Right renal pelvis (tissue), 4 donors: ENCODE data around the gene GAL3ST2. TPM values are rescaled to one million over a fixed set of nuclear protein-coding genes. Genes with fewer than 3 reads are reported as not detected.
"Not testable (repeated sequence)": the region's sequence is repeated elsewhere in the genome, so short reads cannot be mapped to it uniquely, and the experiment has no call there.

Source experiments
- DNase-seq, 4 donors: peaks; one replicate each; pipeline ENCODE4 v3.0.0-alpha.2; 2013; ENCODE audit warnings: low read depth in 4 of 4, low spot score in 3 of 4, missing footprints in 1 of 4
- polyA plus RNA-seq, 4 donors: library from polyadenylated mRNA; unstranded; fragments of 120-200 nt; gene quantifications; one replicate each; pipeline ENCODE4 v1.2.1, GENCODE V29; 2013; ENCODE audit not compliant: insufficient read length in 4 of 4

Gene GAL3ST2
- polyA plus RNA-seq, 4 donors = 0.18 to 0.92 (median 0.43) TPM

DNA sequence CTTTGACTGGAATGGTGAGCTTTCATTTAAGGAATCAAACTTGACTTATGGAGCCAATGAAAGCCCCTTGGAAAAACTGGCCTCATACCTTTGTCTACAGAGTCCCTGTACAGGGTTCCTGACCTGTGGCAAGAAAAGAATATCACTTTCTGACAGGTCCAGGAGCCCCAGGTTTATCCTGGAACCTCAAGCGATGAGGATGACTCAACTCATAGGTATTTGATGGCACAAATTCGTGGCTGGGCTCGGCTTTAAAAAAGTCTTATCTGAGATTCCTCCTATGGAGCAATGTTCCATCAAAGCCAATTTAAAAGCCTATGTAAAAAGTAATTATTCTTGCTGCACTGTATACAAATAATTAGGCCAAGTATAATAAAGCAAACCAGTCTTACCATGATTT, 14.8 kb downstream of the GAL3ST2 start:
- not testable (repeated sequence) for DNase-seq

GRCh38 chr2:241793385-241793784, 16.8 kb downstream of the GAL3ST2 start:
- no peak for DNase-seq

- DNase-seq = no peak
Measured at GRCh38 chr2:241794250-241794823, 17.7 kb downstream of the GAL3ST2 start.

DNA sequence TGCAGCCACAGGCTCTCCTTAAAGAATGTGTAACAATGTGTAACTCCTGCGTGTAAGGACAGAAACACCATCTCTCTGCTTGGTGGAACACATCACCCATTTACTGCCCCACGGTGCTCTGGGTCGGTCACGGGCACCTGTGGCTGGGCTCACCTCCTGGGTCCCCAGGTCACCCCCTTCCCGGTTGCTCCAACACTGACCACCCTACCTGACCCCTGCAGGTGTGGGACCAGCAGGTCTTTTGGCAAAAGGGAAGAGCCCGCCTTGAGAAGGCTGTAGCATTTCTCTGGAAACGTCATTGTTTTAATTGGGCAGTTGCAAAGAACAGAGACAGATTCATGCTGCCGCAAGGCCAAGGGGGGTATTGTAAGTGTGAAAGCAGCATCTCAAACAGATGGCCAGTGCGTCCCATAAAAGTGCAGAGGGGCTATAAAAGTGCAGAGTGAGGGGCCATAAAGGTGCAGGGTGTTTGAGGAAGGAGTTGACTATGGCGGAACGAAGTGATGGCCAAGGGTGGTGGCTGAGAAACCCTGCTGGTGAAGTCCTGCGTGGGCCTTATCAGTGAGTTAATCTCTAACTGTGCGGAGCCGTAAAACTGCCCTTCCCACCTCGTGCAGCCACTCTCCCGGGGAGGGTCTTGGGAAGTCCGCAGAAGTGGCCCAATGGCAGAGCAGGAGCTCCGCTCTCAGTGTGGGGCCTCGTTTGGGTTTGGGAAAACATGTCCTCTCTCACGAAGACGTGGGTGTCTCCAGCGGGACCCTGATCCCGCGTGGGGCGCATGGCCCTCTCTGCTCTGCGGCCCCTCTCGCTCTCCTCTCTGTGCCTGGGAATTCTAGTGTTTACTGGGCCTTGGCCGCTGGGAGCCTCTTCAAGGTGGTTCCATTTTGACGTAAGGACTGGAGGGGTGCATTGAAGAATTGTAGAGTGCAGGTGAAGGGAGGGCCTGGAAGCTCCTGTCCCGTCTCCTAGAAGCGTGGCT, 18.7 kb downstream of the GAL3ST2 start:
- DNase-seq = no peak

- no peak for DNase-seq
Measured at GRCh38 chr2:241796209-241796608, 19.6 kb downstream of the GAL3ST2 start.

DNA sequence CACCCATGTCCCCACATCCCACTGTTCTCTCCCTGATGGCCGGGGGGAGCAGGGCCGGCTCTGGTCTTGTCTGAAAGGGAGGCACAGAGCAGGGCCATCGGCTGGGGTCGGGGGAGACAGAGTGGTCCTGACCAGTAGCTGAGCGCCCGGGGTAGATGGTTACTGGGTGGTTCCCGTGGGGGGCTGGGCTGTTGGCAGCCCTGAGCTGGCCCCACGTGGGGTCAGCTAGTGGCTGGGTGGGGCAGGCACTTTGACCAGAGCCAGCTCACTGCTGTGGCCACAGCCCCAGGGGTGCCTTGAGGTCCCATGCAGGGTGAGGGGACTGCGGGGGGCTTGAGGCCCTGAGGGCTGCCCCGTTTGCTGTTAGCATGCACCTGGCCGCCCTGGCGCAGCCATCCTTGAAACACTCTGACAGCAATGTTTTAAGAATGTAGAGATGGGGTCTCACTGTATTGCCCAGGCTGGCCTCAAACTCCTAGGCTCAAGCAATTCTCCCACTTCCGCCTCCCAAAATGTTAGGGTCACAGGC, 20.1 kb downstream of the GAL3ST2 start:
- DNase-seq = no peak

GRCh38 chr2:241797441-241798080, 20.9 kb downstream of the GAL3ST2 start:
- DNase-seq = no peak

DNA sequence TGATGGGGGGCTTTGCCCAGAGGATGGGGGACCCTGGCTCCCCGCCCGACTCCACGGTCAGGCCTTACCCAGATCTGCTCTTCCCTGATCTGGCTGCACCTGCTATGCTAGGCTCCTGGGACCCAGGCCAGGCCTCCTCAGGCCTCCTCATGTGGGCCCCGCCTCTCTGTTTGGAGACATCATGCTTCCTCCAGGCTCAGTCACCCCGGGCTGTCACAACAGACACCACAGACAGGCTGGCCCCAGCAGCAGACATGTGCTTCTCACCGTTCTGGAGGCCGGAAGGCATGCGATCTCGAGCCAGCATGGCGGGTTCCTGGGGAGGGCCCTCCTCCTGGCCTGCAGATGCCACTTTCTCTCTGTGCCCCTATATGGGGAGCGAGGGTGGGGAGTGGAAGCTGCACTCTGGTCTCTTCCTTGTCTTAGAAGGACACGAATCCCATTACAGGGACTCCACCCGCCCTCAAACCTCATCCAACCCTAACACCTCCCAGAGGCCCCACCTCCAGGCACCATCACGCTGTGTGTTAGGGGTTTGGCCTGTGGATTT, 21.5 kb downstream of the GAL3ST2 start:
- no peak for DNase-seq

- no peak for DNase-seq
Measured at GRCh38 chr2:241798631-241799521, 22.3 kb downstream of the GAL3ST2 start.

- no peak for DNase-seq
Measured at GRCh38 chr2:241799522-241800197, 23.0 kb downstream of the GAL3ST2 start.

GRCh38 chr2:241800198-241800903, 23.7 kb downstream of the GAL3ST2 start:
- DNase-seq = not testable (repeated sequence)

DNA sequence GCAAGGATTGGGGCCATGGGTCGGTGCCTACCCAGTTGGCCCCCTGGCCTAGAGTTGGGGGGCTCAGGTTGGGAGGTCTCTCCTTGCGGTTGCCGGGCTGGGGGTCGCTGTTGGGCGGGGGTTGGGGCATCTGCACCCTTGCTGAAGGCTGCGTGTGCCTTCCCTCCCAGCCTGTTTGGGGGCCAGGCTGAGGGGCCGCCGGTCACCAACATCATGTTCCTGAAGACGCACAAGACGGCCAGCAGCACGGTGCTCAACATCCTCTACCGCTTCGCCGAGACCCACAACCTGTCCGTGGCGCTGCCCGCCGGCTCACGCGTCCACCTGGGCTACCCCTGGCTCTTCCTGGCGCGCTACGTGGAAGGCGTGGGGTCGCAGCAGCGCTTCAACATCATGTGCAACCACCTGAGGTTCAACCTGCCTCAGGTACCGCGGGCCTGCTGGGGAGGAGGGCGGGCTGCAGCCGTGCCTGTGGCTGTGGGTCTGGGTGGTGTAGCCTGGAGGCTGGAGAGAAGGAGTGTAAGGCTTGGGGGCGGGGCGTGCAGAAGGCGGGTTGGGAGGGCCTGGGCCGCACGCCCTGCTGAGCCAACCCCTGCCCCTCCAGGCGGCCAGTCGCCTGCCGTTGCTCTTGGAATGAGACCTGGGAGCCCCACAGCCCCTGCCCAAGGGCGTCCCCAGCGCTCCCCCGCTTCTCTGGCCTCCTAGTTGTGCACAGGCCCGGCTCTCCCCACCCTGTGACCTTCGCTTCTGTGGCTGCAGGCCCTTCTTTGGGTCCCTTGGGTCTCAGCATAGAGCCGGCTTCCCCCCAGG, 25.2 kb downstream of the GAL3ST2 start:
- no peak for DNase-seq

DNA sequence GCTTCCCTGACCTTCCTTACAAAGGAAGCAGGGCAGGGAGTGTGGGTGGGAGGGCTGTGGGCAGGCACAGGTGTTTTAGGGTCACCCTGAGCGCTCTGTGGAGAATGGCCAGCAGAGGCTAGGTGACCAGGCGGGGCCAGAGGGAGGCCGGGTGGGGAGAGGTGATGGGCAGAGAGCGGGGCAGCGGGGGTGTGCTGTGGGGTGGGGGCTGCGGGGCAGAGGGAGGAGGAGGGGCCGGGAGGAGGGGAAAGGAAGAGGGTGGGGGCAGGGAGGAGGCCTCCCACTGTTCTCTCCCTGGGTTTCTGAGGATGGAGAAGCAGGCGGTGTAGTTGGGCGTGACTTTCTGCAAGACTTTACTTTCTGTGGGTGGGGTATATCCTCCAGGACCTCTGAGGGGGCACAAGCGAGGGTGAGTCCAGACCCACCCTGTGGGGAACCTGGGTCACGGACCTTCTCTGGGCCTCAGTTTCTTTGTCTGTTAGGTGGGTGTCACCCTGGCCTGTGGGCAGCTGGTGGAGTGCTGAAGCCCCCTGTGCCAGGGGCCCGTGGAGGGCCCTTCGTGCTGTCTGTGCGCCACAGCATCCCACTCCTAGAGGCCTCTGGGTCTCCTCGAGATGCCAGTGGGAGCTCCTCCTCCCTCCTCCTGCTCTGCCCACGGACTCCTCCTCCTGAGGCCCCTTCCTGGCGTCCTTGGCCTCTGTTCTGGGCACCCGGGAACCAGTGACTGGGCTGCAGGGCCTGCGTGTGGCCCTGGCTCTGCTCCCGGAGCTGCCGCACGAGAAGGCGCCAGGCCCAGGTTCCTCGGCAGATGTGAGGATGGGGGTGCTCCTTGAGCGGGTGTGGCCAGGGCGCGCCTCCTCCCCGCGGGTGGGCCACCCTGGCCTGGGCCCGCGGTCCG, 26.0 kb downstream of the GAL3ST2 start:
- no peak for DNase-seq

DNA sequence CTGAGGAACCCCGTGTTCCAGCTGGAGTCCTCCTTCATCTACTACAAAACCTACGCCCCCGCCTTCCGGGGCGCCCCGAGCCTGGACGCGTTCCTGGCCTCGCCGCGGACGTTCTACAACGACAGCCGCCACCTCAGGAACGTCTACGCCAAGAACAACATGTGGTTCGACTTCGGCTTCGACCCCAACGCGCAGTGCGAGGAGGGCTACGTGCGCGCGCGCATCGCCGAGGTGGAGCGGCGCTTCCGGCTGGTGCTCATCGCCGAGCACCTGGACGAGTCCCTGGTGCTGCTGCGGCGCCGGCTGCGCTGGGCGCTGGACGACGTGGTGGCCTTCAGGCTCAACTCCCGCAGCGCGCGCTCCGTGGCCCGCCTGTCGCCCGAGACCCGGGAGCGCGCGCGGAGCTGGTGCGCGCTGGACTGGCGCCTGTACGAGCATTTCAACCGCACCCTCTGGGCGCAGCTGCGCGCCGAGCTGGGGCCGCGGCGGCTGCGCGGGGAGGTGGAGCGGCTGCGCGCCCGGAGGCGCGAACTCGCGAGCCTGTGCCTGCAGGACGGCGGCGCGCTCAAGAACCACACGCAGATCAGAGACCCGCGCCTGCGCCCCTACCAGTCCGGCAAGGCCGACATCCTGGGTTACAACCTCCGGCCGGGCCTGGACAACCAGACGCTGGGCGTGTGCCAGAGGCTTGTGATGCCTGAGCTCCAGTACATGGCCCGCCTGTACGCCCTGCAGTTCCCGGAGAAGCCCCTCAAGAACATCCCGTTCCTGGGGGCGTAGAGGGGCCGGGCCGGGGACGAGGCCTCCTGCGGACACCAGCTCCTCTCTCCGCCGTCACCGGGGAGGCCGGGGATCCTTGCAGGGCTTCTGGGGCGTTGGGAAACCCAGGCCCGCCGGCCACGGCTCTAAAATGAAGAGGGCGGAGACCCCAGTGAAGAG, 27.0 kb downstream of the GAL3ST2 start:
- DNase-seq = peak in 3 of 4 donors; percentile 41 to 50 (median 43)

- no peak for DNase-seq
Measured at GRCh38 chr2:241804326-241805229, 28.0 kb downstream of the GAL3ST2 start.
